MCF 10A (cell line): ENCODE data around the gene ARRB1. TPM values are rescaled to one million over a fixed set of nuclear protein-coding genes. Genes with fewer than 3 reads are reported as not detected.

Experiments
- BruUV-seq: library from RNA; stranded (reverse); fragments of 400-500 nt; replicated peaks from 2 replicates; lab custom pipeline; 2021; lab: Mats Ljungman, UMichigan
- CTCF ChIA-PET: fragments of 300-600 bp; sonication (Branson Sonifier 250); formaldehyde crosslinking; extraction: SDS; loops from one replicate; lab custom pipeline; 2021; ENCODE audit warnings: antibody characterized with exemption, inconsistent platforms; lab: Yijun Ruan, JAX
- POLR2A ChIA-PET: fragments of 300-600, 350-650 bp; sonication (Branson Sonifier 250); formaldehyde crosslinking; extraction: SDS; loops from one replicate; lab custom pipeline; 2020; ENCODE audit warnings: antibody characterized with exemption, inconsistent platforms; lab: Yijun Ruan, JAX
- DNase-seq: peaks from one replicate; pipeline ENCODE4 v3.0.0-alpha.2; 2018; ENCODE audit not compliant: unreplicated experiment
- H3K27ac Mint-ChIP-seq: one replicate; pipeline ENCODE4 v1.8.0; 2022; ENCODE audit warnings: mild to moderate bottlenecking, low read depth, mixed read lengths; ENCODE audit not compliant: unreplicated experiment
- H3K27me3 Mint-ChIP-seq: one replicate; pipeline ENCODE4 v1.8.0; 2022; ENCODE audit warnings: mixed read lengths; ENCODE audit not compliant: insufficient read depth, unreplicated experiment
- H3K36me3 Mint-ChIP-seq: one replicate; pipeline ENCODE4 v1.8.0; 2022; ENCODE audit warnings: mild to moderate bottlenecking, moderate library complexity, mixed read lengths; ENCODE audit not compliant: insufficient read depth, unreplicated experiment
- H3K4me1 Mint-ChIP-seq: one replicate; pipeline ENCODE4 v1.8.0; 2022; ENCODE audit warnings: mixed read lengths; ENCODE audit not compliant: insufficient read depth, unreplicated experiment
- H3K4me3 Mint-ChIP-seq: one replicate; pipeline ENCODE4 v1.8.0; 2022; ENCODE audit warnings: mild to moderate bottlenecking, moderate library complexity, mixed read lengths; ENCODE audit not compliant: unreplicated experiment
- H3K9me3 Mint-ChIP-seq: one replicate; pipeline ENCODE4 v1.8.0; 2022; ENCODE audit warnings: mixed read lengths; ENCODE audit not compliant: unreplicated experiment
- CTCF ChIP-seq: fragments of 200-600 bp; IDR thresholded peaks from one replicate; pipeline ENCODE4 v1.8.0; 2022; ENCODE audit warnings: antibody characterized with exemption, mild to moderate bottlenecking; ENCODE audit not compliant: unreplicated experiment
- intact Hi-C: fragments of 100-400 bp; cut with micrococcal nuclease; formaldehyde crosslinking; loops from 2 replicates; pipeline ENCODE4 v1.14.1; 2022
- total RNA-seq: library from RNA; stranded (reverse); gene quantifications from 2 replicates; pipeline ENCODE4 v1.2.3, GENCODE V29; 2022

The ARRB1 gene
- total RNA-seq, 1 experiment from 2014 or later: 0.98 TPM

- Mint-ChIP-seq H3K4me1 (peaks cover 27% of the 10 kb centered on the region), H3K9me3 (no peaks in the 10 kb centered on the region), H3K27ac (no peak overlapping the region), H3K4me3 (peak overlapping the region; percentile 80), H3K27me3 (no peaks in the 10 kb centered on the region), H3K36me3 (peaks cover 6% of the 10 kb centered on the region)
- POLR2A ChIA-PET: interaction anchor here (0.7 kb wide), 1 partner anchor 1294 kb away, joined by 3 read pairs; no protein-coding TSS in a partner anchor
- no peak for TF ChIP-seq CTCF
- intact Hi-C loops: no loop called here
- CTCF ChIA-PET: interaction anchor here (1.2 kb wide), 1 partner anchor 31 kb away, joined by 5 read pairs; no protein-coding TSS in a partner anchor
- BruUV-seq: no TSS peak
- no peak for DNase-seq
These were observed 519 bp downstream of the ARRB1 start for GRCh38 chr11:75350743-75351540.

- H3K4me3 Mint-ChIP-seq: peak overlapping the region; percentile 80
- no peaks in the 10 kb centered on the region for H3K27me3 Mint-ChIP-seq
- intact Hi-C loops: no loop called here
- H3K4me1 Mint-ChIP-seq: peaks cover 27% of the 10 kb centered on the region
- no peak for DNase-seq
- peaks cover 6% of the 10 kb centered on the region for H3K36me3 Mint-ChIP-seq
- H3K27ac Mint-ChIP-seq: no peak overlapping the region
- TF ChIP-seq CTCF: no peak
- H3K9me3 Mint-ChIP-seq: no peaks in the 10 kb centered on the region
- BruUV-seq: no TSS peak
- POLR2A ChIA-PET: interaction anchor here (0.7 kb wide), 1 partner anchor 1295 kb away, joined by 3 read pairs; no protein-coding TSS in a partner anchor
- CTCF ChIA-PET: interaction anchor here (0.6 to 1.2 kb wide), 3 partner anchors 32 to 79 kb away, joined by 3 to 5 read pairs (median 5); no protein-coding TSS in a partner anchor
These were observed 1.2 kb downstream of the ARRB1 start for GRCh38 chr11:75350122-75350742.

- POLR2A ChIA-PET: no interaction called here
- Mint-ChIP-seq H3K36me3 (peaks cover 6% of the 10 kb centered on the region), H3K4me3 (no peak overlapping the region), H3K4me1 (peaks cover 27% of the 10 kb centered on the region), H3K27me3 (no peaks in the 10 kb centered on the region), H3K9me3 (no peaks in the 10 kb centered on the region), H3K27ac (no peak overlapping the region)
- CTCF ChIA-PET: interaction anchor here (0.6 kb wide), 2 partner anchors 35 to 78 kb away, joined by 3 to 5 read pairs; no protein-coding TSS in a partner anchor
- intact Hi-C loops: no loop called here
- no peak for TF ChIP-seq CTCF
- no peak for DNase-seq
- BruUV-seq: no TSS peak
These were observed 1.8 kb downstream of the ARRB1 start for GRCh38 chr11:75349521-75350116.
